Esophagus (tissue), 2 donors: Measurements from ENCODE around the gene CCNG1. TPM values are rescaled to one million over a fixed set of nuclear protein-coding genes. Genes with fewer than 3 reads are reported as not detected.
A peak's percentile ranks its signal among the peaks of the same experiment; 100 is the strongest.
"Not testable (repeated sequence)": the region's sequence is repeated elsewhere in the genome, so short reads cannot be mapped to it uniquely, and the experiment has no call there.

ENCODE experiments used
- H3K27ac ChIP-seq, 2 donors: one replicate each; pipeline ENCODE4 v1.5.1; 2013; ENCODE audit warnings: low read depth in 2 of 2, mild to moderate bottlenecking in 2 of 2, inconsistent platforms in 1 of 2, low read length in 1 of 2, moderate library complexity in 1 of 2
- H3K27me3 ChIP-seq, 2 donors: one replicate each; pipeline ENCODE4 v1.6.1; 2013; ENCODE audit warnings: low read length in 2 of 2, control low read depth in 1 of 2, mild to moderate bottlenecking in 1 of 2; ENCODE audit not compliant: insufficient read depth in 2 of 2, control insufficient read depth in 1 of 2
- H3K36me3 ChIP-seq, 2 donors: one replicate each; pipeline ENCODE4 v1.6.1; 2013; ENCODE audit warnings: low read length in 1 of 2; ENCODE audit not compliant: control insufficient read depth in 2 of 2, insufficient read depth in 2 of 2
- H3K4me1 ChIP-seq, 2 donors: one replicate each; pipeline ENCODE4 v1.6.1; 2013; ENCODE audit warnings: low read length in 1 of 2; ENCODE audit not compliant: control insufficient read depth in 2 of 2, insufficient read depth in 2 of 2
- H3K4me3 ChIP-seq, 2 donors: one replicate each; pipeline ENCODE4 v1.5.1; 2013; ENCODE audit warnings: low read length in 2 of 2, mild to moderate bottlenecking in 2 of 2, low read depth in 1 of 2, moderate library complexity in 1 of 2
- H3K9me3 ChIP-seq, 2 donors: one replicate each; pipeline ENCODE4 v1.6.1; 2013; ENCODE audit warnings: mild to moderate bottlenecking in 2 of 2, low read depth in 1 of 2, low read length in 1 of 2, moderate library complexity in 1 of 2; ENCODE audit not compliant: control insufficient read depth in 2 of 2, insufficient read depth in 1 of 2
- WGBS, 2 donors: extraction: QIAGEN DNeasy Blood & Tissue Kit; methylation state at CpG; one replicate each; pipeline ENCODE4 v1.1.7; 2013; 5-methylcytosine and 5-hydroxymethylcytosine counted together
- polyA plus RNA-seq, 2 donors: library from polyadenylated mRNA; stranded (reverse); fragments of 200-250 nt; gene quantifications; one replicate each; pipeline ENCODE4 v1.2.3, GENCODE V29; 2013
- donor health status: healthy with polysubstance abuse.
- donor health status: Bipolar disorder and iron deficiency.

Gene CCNG1
- polyA plus RNA-seq: 10 to 100 TPM; 38.1 to 48.3 TPM

- Histone ChIP-seq H3K4me3 (peak within 1 kb of the TSS; percentile 80 to 100), H3K27me3 (no peaks in the 10 kb centered on the region), H3K36me3 (no peaks in the 10 kb centered on the region), H3K27ac (peak within 1 kb of the TSS; percentile 82 to 96), H3K9me3 (no peaks in the 10 kb centered on the region), H3K4me1 (no peaks in the 10 kb centered on the region)
- WGBS, 2 donors: 0 to 1% methylated on average over 47 to 51 of the region's 51 CpGs
These were observed at the start of gene CCNG1 for GRCh38 chr5:163437309-163438182. TSS of gene CCNG1 (plus strand) at chr5:163437595. CDS start at chr5:163439257, 1,662 bp downstream.

GRCh38 chr5:163395792-163396191, 41.6 kb upstream of the CCNG1 start:
- H3K9me3 ChIP-seq: no peaks in the 10 kb centered on the region
- H3K4me3 ChIP-seq: no peak overlapping the region
- H3K4me1 ChIP-seq: no peaks in the 10 kb centered on the region
- H3K36me3 ChIP-seq: no peaks in the 10 kb centered on the region
- 94 to 96% methylated on average over 2 of the region's 2 CpGs for WGBS, 2 donors
- H3K27ac ChIP-seq: no peak overlapping the region
- H3K27me3 ChIP-seq: no peaks in the 10 kb centered on the region

GRCh38 chr5:163396818-163397340, 40.5 kb upstream of the CCNG1 start:
- not testable (repeated sequence) for H3K9me3 ChIP-seq, H3K27me3 ChIP-seq, H3K27ac ChIP-seq

GRCh38 chr5:163397354-163397753, 40.0 kb upstream of the CCNG1 start:
- no peaks in the 10 kb centered on the region for H3K27me3 ChIP-seq
- H3K27ac ChIP-seq: no peak overlapping the region
- H3K9me3 ChIP-seq: no peaks in the 10 kb centered on the region
- H3K36me3 ChIP-seq: no peaks in the 10 kb centered on the region
- no peaks in the 10 kb centered on the region for H3K4me1 ChIP-seq
- H3K4me3 ChIP-seq: no peak overlapping the region

More at GRCh38 chr5:163396818-163397340, 40.5 kb upstream of the CCNG1 start:
- WGBS, 2 donors: 85 to 86% methylated on average over 9 of the region's 9 CpGs
- not testable (repeated sequence) for H3K4me3 ChIP-seq, H3K4me1 ChIP-seq, H3K36me3 ChIP-seq

- no peak overlapping the region for H3K4me3 ChIP-seq
- H3K27ac ChIP-seq: no peak overlapping the region
- H3K4me1 ChIP-seq: no peaks in the 10 kb centered on the region
- no peaks in the 10 kb centered on the region for H3K27me3 ChIP-seq
- H3K36me3 ChIP-seq: no peaks in the 10 kb centered on the region
- no peaks in the 10 kb centered on the region for H3K9me3 ChIP-seq
- 71% methylated on average over 4 of the region's 4 CpGs for WGBS, 2 donors
These were observed 37.5 kb upstream of the CCNG1 start for GRCh38 chr5:163399923-163400322.

GRCh38 chr5:163401271-163401670, 36.1 kb upstream of the CCNG1 start:
- Histone ChIP-seq H3K27ac (no peak overlapping the region), H3K27me3 (no peaks in the 10 kb centered on the region), H3K36me3 (no peaks in the 10 kb centered on the region), H3K4me3 (no peak overlapping the region), H3K9me3 (no peaks in the 10 kb centered on the region), H3K4me1 (no peaks in the 10 kb centered on the region)
- WGBS, 2 donors: 79 to 89% methylated on average over 4 of the region's 4 CpGs

- H3K4me3 ChIP-seq: no peak overlapping the region
- H3K36me3 ChIP-seq: no peaks in the 10 kb centered on the region
- H3K4me1 ChIP-seq: no peaks in the 10 kb centered on the region
- H3K27ac ChIP-seq: no peak overlapping the region
- H3K27me3 ChIP-seq: no peaks in the 10 kb centered on the region
- no peaks in the 10 kb centered on the region for H3K9me3 ChIP-seq
- whole genome bisulfite sequencing, 2 donors: 81 to 83% methylated on average over 2 of the region's 2 CpGs
These were observed 35.4 kb upstream of the CCNG1 start for GRCh38 chr5:163402007-163402406.

GRCh38 chr5:163404364-163405173, 32.8 kb upstream of the CCNG1 start:
- Histone ChIP-seq H3K4me1 (no peaks in the 10 kb centered on the region), H3K9me3 (no peaks in the 10 kb centered on the region), H3K27me3 (no peaks in the 10 kb centered on the region), H3K36me3 (no peaks in the 10 kb centered on the region), H3K27ac (no peak overlapping the region), H3K4me3 (no peak overlapping the region)
- 65% methylated on average over 10 of the region's 10 CpGs for WGBS, 2 donors

GRCh38 chr5:163407034-163407655, 30.2 kb upstream of the CCNG1 start:
- Histone ChIP-seq H3K27ac (peak overlapping the region in 1 of 2 donors; percentile 47), H3K9me3 (no peaks in the 10 kb centered on the region), H3K4me1 (no peaks in the 10 kb centered on the region), H3K4me3 (no peak overlapping the region), H3K27me3 (no peaks in the 10 kb centered on the region), H3K36me3 (no peaks in the 10 kb centered on the region)
- 43 to 47% methylated on average over 2 of the region's 2 CpGs for WGBS, 2 donors
